Measurements from ENCODE around the gene FAM174A.

- TF ChIP-seq CTCF (IDR thresholded peaks at IDR 0.05) (no peak), POLR2AphosphoS5 (IDR thresholded peaks at IDR 0.05; ENCODE audit: low read depth, low read length) (no peak), FOXJ3 (CRISPR knock-in tag; IDR thresholded peaks at IDR 0.05) (no peak), REST (IDR thresholded peaks at IDR 0.05; ENCODE audit: low read depth, low read length) (no peak), FOXM1 (IDR thresholded peaks at IDR 0.05; ENCODE audit: low read depth) (no peak), RAD21 (IDR thresholded peaks at IDR 0.05; ENCODE audit: low read length) (no peak), NFIC (IDR thresholded peaks at IDR 0.05; ENCODE audit: borderline replicate concordance) (no peak), EZH2phosphoT487 (IDR thresholded peaks at IDR 0.05; ENCODE audit: borderline replicate concordance, low read depth) (no peak)
Measured at GRCh38 chr5:100590867-100591266, 55.7 kb downstream of the FAM174A start.

Measured in SK-N-SH (cell line).